ENCODE results near the gene IRF7. TPM values are rescaled to one million over a fixed set of nuclear protein-coding genes. Genes with fewer than 3 reads are reported as not detected.

The IRF7 gene
- total RNA-seq, 2 donors from 2014 or later = 33.7 to 34.9 TPM

DNA sequence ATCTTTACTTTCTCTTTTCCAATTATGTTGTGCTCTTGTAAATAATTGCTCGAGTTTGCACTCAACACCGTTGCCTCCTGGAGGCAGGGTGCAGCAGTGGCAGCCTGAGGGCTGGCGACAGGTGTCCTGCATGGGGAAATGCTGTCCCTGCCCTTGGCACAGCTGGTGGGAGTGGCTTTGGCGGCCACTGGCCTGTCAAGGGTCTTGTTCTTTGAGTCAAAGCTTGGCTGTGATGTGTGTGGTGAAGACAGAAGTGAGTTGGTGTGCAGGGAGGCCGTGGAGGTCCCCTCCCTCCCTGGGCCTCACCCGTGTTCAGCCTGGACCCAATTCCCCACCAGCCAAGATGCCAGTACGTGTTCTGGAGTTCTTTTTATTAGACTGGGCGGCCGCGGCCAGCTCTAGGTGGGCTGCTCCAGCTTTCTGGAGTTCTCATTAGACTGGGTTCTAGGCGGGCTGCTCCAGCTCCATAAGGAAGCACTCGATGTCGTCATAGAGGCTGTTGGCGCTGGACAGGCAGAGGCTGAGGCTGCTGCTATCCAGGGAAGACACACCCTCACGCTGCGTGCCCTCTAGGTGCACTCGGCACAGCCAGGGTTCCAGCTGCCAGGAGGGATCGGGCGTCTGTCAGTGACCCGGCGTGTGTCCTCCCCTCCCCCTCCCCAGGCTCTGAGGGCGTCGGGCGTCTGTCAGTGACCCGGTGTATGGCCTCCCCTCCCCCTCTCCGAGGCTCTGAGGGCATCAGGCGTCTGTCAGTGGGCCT is 3.4 kb downstream of the IRF7 start:
- peaks cover 12 to 15% of the 10 kb centered on the region in 2 donors for H3K4me1 Mint-ChIP-seq (ENCODE audit: low read depth in 2 of 2)
- H3K27ac Mint-ChIP-seq = peak overlapping the region; percentile 68 to 70
- ATAC-seq (no peak), DNase-seq (ENCODE audit: low spot score) (no peak)
- H3K27me3 Mint-ChIP-seq = no peaks in the 10 kb centered on the region
- H3K36me3 Mint-ChIP-seq = no peaks in the 10 kb centered on the region
- peak overlapping the region; percentile 21 for H3K4me3 Mint-ChIP-seq
- no peaks in the 10 kb centered on the region for H3K9me3 Mint-ChIP-seq

- Mint-ChIP-seq H3K27me3 (no peaks in the 10 kb centered on the region), H3K36me3 (no peaks in the 10 kb centered on the region), H3K9me3 (no peaks in the 10 kb centered on the region), H3K4me3 (no peak overlapping the region), H3K4me1 (ENCODE audit: low read depth in 2 of 2) (peaks cover 12% of the 10 kb centered on the region in 2 donors), H3K27ac (no peak overlapping the region)
- no peak for DNase-seq (ENCODE audit: low spot score)
- no peak for ATAC-seq
Measured at GRCh38 chr11:611001-611996, 4.5 kb downstream of the IRF7 start.

DNA sequence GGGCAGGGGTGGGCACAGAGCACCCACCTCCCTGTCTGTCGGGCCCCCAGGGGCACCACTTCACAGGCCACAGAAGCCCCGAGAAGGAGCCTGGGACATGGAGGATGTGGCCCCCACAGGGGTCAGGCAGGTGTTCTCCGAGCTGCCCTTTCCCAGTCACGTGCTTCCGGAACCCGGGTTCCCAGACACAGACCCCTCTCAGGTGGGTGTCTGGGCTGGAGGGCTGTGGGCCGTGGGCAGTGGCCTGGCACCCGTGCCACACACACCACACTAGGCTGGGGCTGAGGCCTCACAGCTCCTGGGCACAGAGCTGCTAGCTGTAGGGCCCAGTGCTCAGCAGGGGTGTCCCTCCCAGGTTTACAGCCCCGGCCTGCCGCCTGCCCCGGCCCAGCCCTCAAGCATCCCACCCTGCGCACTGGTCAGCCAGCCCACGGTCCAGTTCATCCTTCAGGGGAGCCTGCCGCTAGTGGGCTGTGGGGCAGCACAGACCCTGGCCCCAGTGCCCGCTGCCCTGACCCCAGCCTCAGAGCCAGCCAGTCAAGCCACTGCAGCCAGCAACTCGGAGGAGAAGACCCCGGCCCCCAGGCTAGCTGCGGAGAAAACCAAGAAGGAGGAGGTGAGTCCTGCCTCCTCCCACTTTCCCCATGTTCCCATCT is 5.5 kb downstream of the IRF7 start:
- no peaks in the 10 kb centered on the region for H3K36me3 Mint-ChIP-seq
- DNase-seq (ENCODE audit: low spot score) = peak; percentile 58
- no peak overlapping the region for H3K27ac Mint-ChIP-seq

DNA sequence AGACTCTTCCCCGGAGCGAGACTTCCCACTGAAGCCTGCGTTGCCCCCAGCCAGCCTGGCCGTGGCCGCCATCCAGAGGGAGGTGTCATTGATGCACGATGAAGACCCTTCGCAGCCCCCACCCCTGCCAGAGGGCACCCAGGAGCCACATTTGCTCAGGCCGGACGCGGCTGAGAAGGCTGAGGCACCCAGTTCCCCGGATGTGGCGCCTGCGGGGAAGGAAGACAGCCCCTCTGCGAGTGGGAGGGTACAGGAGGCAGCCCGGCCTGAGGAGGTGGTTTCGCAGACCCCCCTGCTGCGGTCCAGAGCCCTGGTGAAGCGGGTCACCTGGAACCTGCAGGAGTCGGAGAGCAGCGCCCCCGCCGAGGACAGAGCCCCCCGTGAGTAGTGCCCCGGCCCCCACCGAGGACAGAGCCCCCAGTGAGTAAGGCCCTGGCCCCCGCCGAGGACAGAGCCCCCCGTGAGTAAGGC is 6.4 kb downstream of the IRF7 start:
- ATAC-seq = no peak
- Mint-ChIP-seq H3K27me3 (no peaks in the 10 kb centered on the region), H3K4me3 (no peak overlapping the region), H3K27ac (no peak overlapping the region), H3K4me1 (ENCODE audit: low read depth in 2 of 2) (peaks cover 5 to 7% of the 10 kb centered on the region in 2 donors), H3K36me3 (no peaks in the 10 kb centered on the region), H3K9me3 (no peaks in the 10 kb centered on the region)
- DNase-seq (ENCODE audit: low spot score) = peak; percentile 63

More for the DNA sequence above, 5.5 kb downstream of the IRF7 start:
- H3K27me3 Mint-ChIP-seq = no peaks in the 10 kb centered on the region
- no peak for ATAC-seq
- no peaks in the 10 kb centered on the region for H3K9me3 Mint-ChIP-seq
- no peak overlapping the region for H3K4me3 Mint-ChIP-seq
- H3K4me1 Mint-ChIP-seq (ENCODE audit: low read depth in 2 of 2) = peaks cover 5 to 7% of the 10 kb centered on the region in 2 donors

- Mint-ChIP-seq H3K4me1 (ENCODE audit: low read depth in 2 of 2) (peaks cover 4 to 5% of the 10 kb centered on the region in 2 donors), H3K27me3 (no peaks in the 10 kb centered on the region), H3K36me3 (no peaks in the 10 kb centered on the region), H3K27ac (no peak overlapping the region), H3K9me3 (no peaks in the 10 kb centered on the region), H3K4me3 (no peak overlapping the region)
- DNase-seq (ENCODE audit: low spot score) (no peak), ATAC-seq (no peak)
Measured at GRCh38 chr11:608791-609251, 6.9 kb downstream of the IRF7 start.

- Mint-ChIP-seq H3K4me3 (no peak overlapping the region), H3K36me3 (no peaks in the 10 kb centered on the region), H3K27me3 (no peaks in the 10 kb centered on the region), H3K9me3 (no peaks in the 10 kb centered on the region), H3K4me1 (ENCODE audit: low read depth in 2 of 2) (peaks cover 4 to 5% of the 10 kb centered on the region in 2 donors), H3K27ac (no peak overlapping the region)
- ATAC-seq (no peak), DNase-seq (ENCODE audit: low spot score) (peak; percentile 55)
Measured at GRCh38 chr11:607971-608659, 7.6 kb downstream of the IRF7 start.

- no peak overlapping the region for H3K4me3 Mint-ChIP-seq
- H3K27ac Mint-ChIP-seq = no peak overlapping the region
- no peaks in the 10 kb centered on the region for H3K27me3 Mint-ChIP-seq
- peak; percentile 54 for DNase-seq (ENCODE audit: low spot score)
- H3K36me3 Mint-ChIP-seq = no peaks in the 10 kb centered on the region
- no peak for ATAC-seq
- no peaks in the 10 kb centered on the region for H3K9me3 Mint-ChIP-seq
- H3K4me1 Mint-ChIP-seq (ENCODE audit: low read depth in 2 of 2) = peaks cover 2 to 3% of the 10 kb centered on the region in 2 donors
Measured at GRCh38 chr11:607020-607780, 8.6 kb downstream of the IRF7 start.

- Mint-ChIP-seq H3K27me3 (no peaks in the 10 kb centered on the region), H3K9me3 (no peaks in the 10 kb centered on the region), H3K36me3 (no peaks in the 10 kb centered on the region), H3K27ac (no peak overlapping the region), H3K4me3 (no peak overlapping the region), H3K4me1 (ENCODE audit: low read depth in 2 of 2) (no peaks in the 10 kb centered on the region)
- ATAC-seq (no peak), DNase-seq (ENCODE audit: low spot score) (peak; percentile 56)
Measured at GRCh38 chr11:606245-606644, 9.5 kb downstream of the IRF7 start.

- no peaks in the 10 kb centered on the region for H3K36me3 Mint-ChIP-seq
- DNase-seq (ENCODE audit: low spot score) = no peak
- ATAC-seq = no peak
- no peak overlapping the region for H3K27ac Mint-ChIP-seq
- H3K9me3 Mint-ChIP-seq = no peaks in the 10 kb centered on the region
- H3K4me1 Mint-ChIP-seq (ENCODE audit: low read depth in 2 of 2) = no peaks in the 10 kb centered on the region
- H3K4me3 Mint-ChIP-seq = no peak overlapping the region
- H3K27me3 Mint-ChIP-seq = no peaks in the 10 kb centered on the region
Measured at GRCh38 chr11:605286-606129, 10.2 kb downstream of the IRF7 start.

DNA sequence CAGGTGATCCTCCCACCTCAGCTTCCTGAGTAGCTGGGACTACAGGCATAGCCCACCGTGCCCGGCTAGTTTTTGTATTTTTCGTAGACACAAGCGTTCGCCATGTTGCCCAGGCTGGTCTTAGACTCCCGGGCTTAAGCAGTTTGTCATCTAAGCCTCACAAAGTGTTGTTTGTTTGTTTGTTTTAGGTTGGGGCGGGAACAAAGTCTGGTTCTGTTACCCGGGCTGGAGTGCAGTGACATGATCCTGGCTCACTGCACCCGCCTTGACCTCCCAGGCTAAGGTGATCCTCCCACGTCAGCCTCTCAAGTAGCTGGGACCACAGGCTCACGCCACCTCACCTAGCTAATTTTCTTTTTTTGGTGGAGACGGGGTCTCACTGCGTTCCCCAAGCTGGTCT is 12.6 kb downstream of the IRF7 start:
- H3K27me3 Mint-ChIP-seq = no peaks in the 10 kb centered on the region
- no peak for DNase-seq (ENCODE audit: low spot score)
- no peaks in the 10 kb centered on the region for H3K36me3 Mint-ChIP-seq
- ATAC-seq = no peak
- H3K27ac Mint-ChIP-seq = no peak overlapping the region
- H3K9me3 Mint-ChIP-seq = no peaks in the 10 kb centered on the region
- no peaks in the 10 kb centered on the region for H3K4me1 Mint-ChIP-seq (ENCODE audit: low read depth in 2 of 2)
- H3K4me3 Mint-ChIP-seq = no peak overlapping the region

GRCh38 chr11:601573-602245 is 14.0 kb downstream of the IRF7 start:
- DNase-seq (ENCODE audit: low spot score) = no peak
- ATAC-seq = no peak
- H3K9me3 Mint-ChIP-seq = no peaks in the 10 kb centered on the region
- no peak overlapping the region for H3K4me3 Mint-ChIP-seq
- H3K4me1 Mint-ChIP-seq (ENCODE audit: low read depth in 2 of 2) = peaks cover 0 to 6% of the 10 kb centered on the region in 2 donors
- H3K27me3 Mint-ChIP-seq = no peaks in the 10 kb centered on the region
- no peaks in the 10 kb centered on the region for H3K36me3 Mint-ChIP-seq
- no peak overlapping the region for H3K27ac Mint-ChIP-seq
